Measurements from ENCODE around the gene DCLK2. TPM values are rescaled to one million over a fixed set of nuclear protein-coding genes. Genes with fewer than 3 reads are reported as not detected.

Gene DCLK2
- polyA plus RNA-seq, 6 donors from 2014 or later, result 0.34 to 9.1 (median 2.0) TPM

DNA sequence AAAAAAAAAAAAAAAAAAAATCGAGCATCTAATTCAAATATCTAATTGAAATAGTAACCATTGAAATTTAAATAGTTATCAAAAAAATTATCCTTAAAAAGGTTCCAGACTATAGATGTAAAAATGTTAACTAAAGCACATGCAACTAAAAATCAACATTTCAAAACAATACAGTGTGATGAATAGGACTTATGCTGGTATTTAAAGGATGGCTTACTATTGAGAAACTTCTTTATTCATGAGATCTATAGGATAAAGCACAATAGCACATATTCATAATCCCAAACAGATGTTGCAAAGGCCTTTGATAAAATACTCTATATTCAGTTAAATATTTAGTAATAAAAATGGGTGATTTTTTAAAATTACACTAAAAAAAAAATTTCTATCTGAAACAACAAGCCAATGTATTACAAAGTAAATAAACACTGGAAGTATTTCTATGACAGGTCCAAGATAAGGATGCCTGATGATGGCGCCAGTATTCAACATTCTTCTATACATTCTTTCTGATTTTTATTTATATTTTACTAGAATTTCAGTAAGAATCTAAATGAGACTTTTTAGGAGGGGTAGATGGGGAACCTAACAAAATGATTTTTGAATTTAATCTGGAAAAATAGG is 26.3 kb downstream of the DCLK2 start:
- Mint-ChIP-seq H3K27ac (no peak overlapping the region), H3K4me3 (no peak overlapping the region), H3K9me3 (no peaks in the 10 kb centered on the region), H3K4me1 (peaks cover 0 to 3% (median 0%) of the 10 kb centered on the region in 3 donors), H3K36me3 (peaks cover 0 to 5% of the 10 kb centered on the region in 2 donors), H3K27me3 (no peaks in the 10 kb centered on the region)
- ATAC-seq (ENCODE audit: low read depth in 2 of 2) (no peak), DNase-seq (no peak)

DNA sequence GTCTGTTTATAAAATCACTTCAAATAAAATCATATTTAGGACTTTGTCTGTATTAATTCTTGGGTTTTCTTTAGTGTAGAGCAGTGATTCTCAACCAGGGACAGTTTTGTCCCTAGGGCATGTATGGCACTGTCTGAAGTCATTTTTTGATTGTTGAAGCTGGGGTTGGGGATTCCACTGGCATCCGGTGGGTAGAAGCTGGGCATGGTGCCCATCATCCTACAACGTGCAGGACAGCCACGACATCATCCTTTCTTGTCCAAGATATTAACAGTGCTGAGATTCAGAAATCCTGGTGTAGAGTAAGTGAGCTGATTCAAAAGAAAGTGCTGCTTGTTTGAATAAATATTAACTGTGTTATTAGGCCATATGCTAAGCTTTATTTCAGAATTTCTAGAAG is 28.6 kb downstream of the DCLK2 start:
- Mint-ChIP-seq H3K27me3 (no peaks in the 10 kb centered on the region), H3K27ac (no peak overlapping the region), H3K9me3 (peaks cover 0 to 3% (median 0%) of the 10 kb centered on the region in 7 donors), H3K36me3 (peaks cover 0 to 5% of the 10 kb centered on the region in 2 donors), H3K4me3 (no peak overlapping the region), H3K4me1 (peaks cover 0 to 3% (median 0%) of the 10 kb centered on the region in 3 donors)
- ATAC-seq (ENCODE audit: low read depth in 2 of 2), result no peak
- DNase-seq, result no peak

DNA sequence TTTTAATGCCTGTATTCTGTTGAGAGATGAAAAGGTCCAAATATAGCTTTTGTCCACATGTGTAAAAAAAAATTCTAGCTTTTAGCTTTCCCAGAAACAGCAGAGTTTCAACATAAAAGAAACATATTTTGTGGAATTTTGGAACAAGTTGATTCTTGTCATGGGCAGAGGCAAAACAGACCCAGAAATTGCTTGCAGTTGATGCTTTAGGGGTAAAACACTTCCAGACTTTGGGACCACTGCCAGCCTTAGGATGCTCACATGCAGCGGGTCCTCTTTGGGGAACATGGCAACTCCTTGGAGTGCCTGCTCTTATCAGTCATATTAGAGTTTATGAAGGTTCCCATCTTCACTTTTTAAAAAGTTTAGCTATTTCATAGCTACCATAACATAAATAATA is 30.4 kb downstream of the DCLK2 start:
- Mint-ChIP-seq H3K36me3 (peaks cover 4 to 6% of the 10 kb centered on the region in 2 donors), H3K27ac (no peak overlapping the region), H3K4me3 (no peak overlapping the region), H3K4me1 (peaks cover 0 to 3% (median 0%) of the 10 kb centered on the region in 3 donors), H3K9me3 (peaks cover 0 to 5% (median 3%) of the 10 kb centered on the region in 7 donors), H3K27me3 (peaks cover 0 to 3% (median 0%) of the 10 kb centered on the region in 3 donors)
- ATAC-seq (ENCODE audit: low read depth in 2 of 2), result no peak
- no peak for DNase-seq

DNA sequence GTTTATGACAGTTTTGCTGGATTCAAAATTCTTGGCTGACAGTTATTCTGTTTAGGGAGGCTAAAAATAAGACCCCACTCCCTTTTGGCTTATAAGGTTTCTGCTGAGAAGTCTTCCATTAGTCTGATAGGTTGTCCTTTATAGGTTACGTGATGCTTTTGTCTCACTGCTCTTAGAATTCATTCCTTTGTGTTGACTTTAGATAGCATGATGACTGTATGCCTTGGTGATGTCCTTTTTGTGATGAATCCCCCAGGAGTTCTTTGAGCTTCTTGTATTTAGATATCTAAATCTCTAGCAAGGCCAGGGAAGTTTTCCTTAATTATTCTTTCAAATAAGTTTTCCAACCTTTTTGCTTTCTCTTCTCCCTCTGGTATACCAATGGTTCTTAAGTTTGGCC is 36.4 kb downstream of the DCLK2 start:
- ATAC-seq (ENCODE audit: low read depth in 2 of 2) (no peak), DNase-seq (no peak)
- Mint-ChIP-seq H3K36me3 (peaks cover 8 to 25% of the 10 kb centered on the region in 2 donors), H3K27me3 (peaks cover 0 to 12% (median 0%) of the 10 kb centered on the region in 3 donors), H3K27ac (no peak overlapping the region), H3K9me3 (peaks cover 0 to 25% (median 18%) of the 10 kb centered on the region in 7 donors), H3K4me3 (no peak overlapping the region), H3K4me1 (peaks cover 0 to 18% (median 8%) of the 10 kb centered on the region in 3 donors)

DNA sequence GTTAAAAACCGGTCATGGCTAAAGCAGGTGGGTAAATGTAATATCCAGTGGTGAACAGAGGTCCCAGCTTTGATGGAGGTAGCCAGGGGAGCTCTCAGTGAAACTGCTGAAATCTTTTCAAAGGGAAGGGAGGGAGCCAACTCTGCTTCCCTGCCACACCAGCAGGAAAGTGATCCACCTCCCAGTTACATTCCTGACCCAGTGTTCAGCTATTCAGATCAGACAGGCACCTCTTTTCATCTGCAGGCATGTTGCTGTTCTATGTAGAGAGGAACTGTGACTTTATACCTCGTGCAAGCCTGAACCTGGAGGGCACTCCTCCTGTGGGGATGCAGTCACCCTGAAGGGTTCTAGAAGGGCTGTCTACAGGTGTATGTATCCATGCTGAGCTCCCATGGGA is 37.6 kb downstream of the DCLK2 start:
- Mint-ChIP-seq H3K27ac (no peak overlapping the region), H3K9me3 (peaks cover 0 to 25% (median 18%) of the 10 kb centered on the region in 7 donors), H3K4me1 (peaks cover 0 to 25% (median 12%) of the 10 kb centered on the region in 3 donors), H3K36me3 (peaks cover 8 to 25% of the 10 kb centered on the region in 2 donors), H3K27me3 (peaks cover 0 to 12% (median 0%) of the 10 kb centered on the region in 3 donors), H3K4me3 (no peak overlapping the region)
- ATAC-seq (ENCODE audit: low read depth in 2 of 2) (no peak), DNase-seq (no peak)

DNA sequence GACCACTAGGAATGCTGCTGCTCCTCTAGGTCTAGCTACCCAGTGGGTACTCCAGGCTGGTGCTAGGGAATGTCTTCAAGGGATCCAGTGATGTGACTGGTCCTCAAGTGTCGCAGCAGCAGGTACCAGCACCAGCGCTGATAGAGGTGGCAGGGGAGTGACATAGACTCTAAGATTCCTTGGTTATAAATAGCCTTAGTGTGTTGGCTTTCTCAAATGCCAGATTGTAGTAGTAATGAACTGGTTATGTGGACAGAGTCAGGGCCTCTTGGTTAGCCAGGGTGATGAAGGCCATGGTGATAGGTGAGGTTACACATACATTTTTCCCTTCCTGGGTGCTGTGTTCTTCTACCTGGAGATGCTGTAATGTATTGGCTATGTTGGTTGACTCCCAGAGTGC is 38.3 kb downstream of the DCLK2 start:
- no peak for ATAC-seq (ENCODE audit: low read depth in 2 of 2)
- no peak overlapping the region for H3K27ac Mint-ChIP-seq

DNA sequence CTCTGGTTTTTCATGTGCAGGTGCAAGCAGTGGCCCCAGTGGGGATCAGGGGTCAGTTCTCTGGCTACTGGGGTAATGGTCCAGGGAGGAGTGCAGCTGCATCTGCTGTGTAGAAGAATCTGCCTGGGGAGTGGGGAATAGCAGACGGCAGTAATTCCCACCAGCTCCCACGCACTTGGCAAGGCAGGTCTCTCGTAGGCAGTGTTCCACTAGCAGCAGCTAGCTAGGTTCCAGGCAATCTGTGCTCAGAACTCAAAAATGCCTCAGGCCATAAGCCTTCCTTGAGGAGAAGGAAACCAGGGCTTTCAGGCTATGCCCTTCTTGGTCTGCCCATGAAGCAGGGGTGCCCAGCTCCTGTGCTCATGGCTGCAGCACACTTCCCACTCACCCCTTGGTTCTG is 38.8 kb downstream of the DCLK2 start:
- Mint-ChIP-seq H3K27ac (peak overlapping the region in 1 of 6 donors; percentile 12), H3K9me3 (peaks cover 0 to 36% (median 25%) of the 10 kb centered on the region in 7 donors), H3K36me3 (peaks cover 10 to 25% of the 10 kb centered on the region in 2 donors), H3K27me3 (peaks cover 0 to 12% (median 0%) of the 10 kb centered on the region in 3 donors), H3K4me3 (peak overlapping the region in 1 of 8 donors; percentile 20), H3K4me1 (peaks cover 0 to 29% (median 12%) of the 10 kb centered on the region in 3 donors)
- DNase-seq, result no peak
- no peak for ATAC-seq (ENCODE audit: low read depth in 2 of 2)

More for the DNA sequence above, 38.3 kb downstream of the DCLK2 start:
- no peak for DNase-seq
- Mint-ChIP-seq H3K27me3 (peaks cover 0 to 12% (median 0%) of the 10 kb centered on the region in 3 donors), H3K9me3 (peaks cover 0 to 30% (median 21%) of the 10 kb centered on the region in 7 donors), H3K4me3 (peak overlapping the region in 1 of 8 donors; percentile 10), H3K4me1 (peaks cover 0 to 29% (median 12%) of the 10 kb centered on the region in 3 donors), H3K36me3 (peaks cover 8 to 25% of the 10 kb centered on the region in 2 donors)

DNA sequence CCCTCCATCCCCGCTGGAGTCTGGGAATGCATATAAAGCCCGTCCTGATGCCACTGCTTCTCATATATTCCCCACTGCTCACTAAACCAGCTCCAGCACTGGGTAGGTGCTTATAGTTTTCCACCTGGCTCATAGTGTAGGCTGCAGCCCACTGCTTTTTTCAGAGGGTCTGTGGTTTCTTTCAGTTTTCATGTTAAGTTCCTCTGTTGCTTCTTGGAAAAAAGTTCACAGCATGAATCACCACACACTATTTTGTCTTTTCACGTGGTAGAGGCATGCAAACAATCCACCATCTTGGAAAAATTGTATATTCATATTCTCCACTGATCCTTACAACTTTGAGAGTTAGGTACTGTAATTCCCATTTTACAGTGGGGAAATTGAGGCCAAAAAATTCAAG is 39.4 kb downstream of the DCLK2 start:
- Mint-ChIP-seq H3K4me3 (no peak overlapping the region), H3K27me3 (peaks cover 0 to 12% (median 0%) of the 10 kb centered on the region in 3 donors), H3K4me1 (peaks cover 0 to 31% (median 12%) of the 10 kb centered on the region in 3 donors), H3K36me3 (peaks cover 12 to 25% of the 10 kb centered on the region in 2 donors), H3K9me3 (peaks cover 0 to 42% (median 29%) of the 10 kb centered on the region in 7 donors), H3K27ac (peak overlapping the region in 2 of 6 donors; percentile 12 to 33)
- no peak for ATAC-seq (ENCODE audit: low read depth in 2 of 2)
- no peak for DNase-seq

DNA sequence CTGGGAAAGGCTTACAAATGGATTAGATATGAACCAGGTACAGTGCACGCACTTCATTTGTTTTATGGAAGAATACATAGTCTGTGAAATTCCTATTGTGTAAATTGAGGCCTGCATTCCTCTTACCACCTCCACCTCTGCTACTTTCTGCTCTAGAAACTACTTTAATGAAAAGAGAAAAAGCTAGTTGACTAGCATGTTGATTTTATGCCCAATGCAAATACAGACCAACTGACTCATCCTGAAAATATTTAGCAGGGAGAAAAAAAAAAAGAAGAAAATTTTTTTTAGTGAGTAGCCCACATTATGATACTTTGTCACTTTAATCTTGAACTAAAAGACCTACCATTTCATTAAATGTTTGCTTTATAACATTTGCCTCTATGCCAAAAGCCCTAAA is 41.2 kb downstream of the DCLK2 start:
- H3K4me3 Mint-ChIP-seq, result no peak overlapping the region
- DNase-seq (no peak), ATAC-seq (ENCODE audit: low read depth in 2 of 2) (no peak)
- H3K36me3 Mint-ChIP-seq, result peaks cover 8 to 12% of the 10 kb centered on the region in 2 donors
- peaks cover 0 to 38% (median 23%) of the 10 kb centered on the region in 7 donors for H3K9me3 Mint-ChIP-seq
- H3K27me3 Mint-ChIP-seq, result peaks cover 0 to 6% (median 0%) of the 10 kb centered on the region in 3 donors
- H3K27ac Mint-ChIP-seq, result no peak overlapping the region
- H3K4me1 Mint-ChIP-seq, result peaks cover 0 to 46% (median 12%) of the 10 kb centered on the region in 3 donors

DNA sequence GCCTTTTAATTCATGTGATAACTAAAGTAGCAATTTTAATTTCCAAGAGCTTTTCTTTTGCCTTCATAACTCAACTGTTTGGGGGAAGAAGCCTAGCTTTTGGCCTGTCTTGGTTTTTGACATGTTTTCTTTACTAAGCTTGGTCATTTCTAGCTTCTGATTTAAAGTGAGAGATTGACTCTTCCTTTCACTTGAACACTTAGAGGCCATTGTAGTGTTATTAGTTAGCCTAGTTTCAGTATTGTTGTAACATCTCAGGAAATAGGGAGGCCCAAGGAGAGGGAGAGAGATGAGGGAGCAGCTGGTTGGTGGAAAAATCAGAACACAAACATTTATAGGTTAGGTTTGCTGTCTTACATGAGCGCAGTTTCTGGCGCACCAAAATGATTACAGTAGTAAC is 44.8 kb downstream of the DCLK2 start:
- Mint-ChIP-seq H3K27ac (no peak overlapping the region), H3K4me1 (peaks cover 23 to 56% (median 24%) of the 10 kb centered on the region in 3 donors), H3K27me3 (peaks cover 0 to 5% (median 0%) of the 10 kb centered on the region in 3 donors), H3K4me3 (peak overlapping the region in 4 of 8 donors; percentile 0 to 70 (median 60)), H3K36me3 (peaks cover 0 to 4% of the 10 kb centered on the region in 2 donors), H3K9me3 (peaks cover 0 to 24% (median 11%) of the 10 kb centered on the region in 7 donors)
- ATAC-seq (ENCODE audit: low read depth in 2 of 2) (no peak), DNase-seq (no peak)

DNA sequence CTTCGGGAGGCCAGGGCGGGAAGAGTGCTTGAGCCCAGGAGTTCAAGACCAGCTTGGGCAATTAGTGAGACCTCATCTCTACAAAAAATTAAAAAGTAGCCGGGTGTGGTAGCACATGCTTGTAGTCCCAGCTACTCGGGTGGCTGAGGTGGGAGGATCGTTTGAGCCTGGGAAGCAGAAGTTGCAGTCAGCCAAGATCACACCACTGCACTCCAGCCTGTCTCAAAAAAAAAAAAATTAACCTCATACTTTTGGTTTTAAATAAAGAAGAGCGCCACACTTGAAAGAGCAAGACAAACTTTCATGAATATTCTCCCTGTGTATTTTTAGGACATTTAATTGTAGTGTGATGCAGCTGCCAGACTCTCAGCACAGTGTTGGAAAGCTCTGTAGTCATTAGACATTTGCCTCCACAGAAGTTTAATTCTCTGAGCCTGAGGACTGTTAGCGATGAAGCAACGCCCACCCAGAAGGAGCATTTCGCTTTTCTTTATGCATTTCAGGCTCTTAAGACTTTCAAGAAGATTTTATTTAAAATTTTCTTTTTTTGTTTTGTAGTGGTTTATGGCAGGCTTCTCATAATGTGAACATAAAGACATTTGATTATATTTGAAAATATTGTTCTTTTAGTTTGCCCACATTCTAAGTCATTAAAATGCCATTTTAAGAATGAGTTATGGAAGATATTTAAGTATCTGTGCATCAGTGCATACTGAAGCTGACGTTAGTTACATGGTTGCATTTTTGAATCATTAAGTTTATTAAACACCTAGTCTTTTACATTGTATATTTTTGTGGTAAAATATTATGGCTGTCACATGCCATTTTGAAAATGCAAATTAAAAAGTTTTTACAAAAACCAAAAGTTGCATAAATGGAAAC is 45.8 kb downstream of the DCLK2 start:
- peak overlapping the region in 2 of 6 donors; percentile 50 to 91 for H3K27ac Mint-ChIP-seq
- H3K9me3 Mint-ChIP-seq, result peaks cover 0 to 24% (median 11%) of the 10 kb centered on the region in 7 donors
- DNase-seq, result no peak
- H3K4me3 Mint-ChIP-seq, result peak overlapping the region in 5 of 8 donors; percentile 0 to 71 (median 57)
- no peak for ATAC-seq (ENCODE audit: low read depth in 2 of 2)
- peaks cover 0 to 4% of the 10 kb centered on the region in 2 donors for H3K36me3 Mint-ChIP-seq
- peaks cover 0 to 9% (median 0%) of the 10 kb centered on the region in 3 donors for H3K27me3 Mint-ChIP-seq
- H3K4me1 Mint-ChIP-seq, result peaks cover 27 to 62% (median 27%) of the 10 kb centered on the region in 3 donors

DNA sequence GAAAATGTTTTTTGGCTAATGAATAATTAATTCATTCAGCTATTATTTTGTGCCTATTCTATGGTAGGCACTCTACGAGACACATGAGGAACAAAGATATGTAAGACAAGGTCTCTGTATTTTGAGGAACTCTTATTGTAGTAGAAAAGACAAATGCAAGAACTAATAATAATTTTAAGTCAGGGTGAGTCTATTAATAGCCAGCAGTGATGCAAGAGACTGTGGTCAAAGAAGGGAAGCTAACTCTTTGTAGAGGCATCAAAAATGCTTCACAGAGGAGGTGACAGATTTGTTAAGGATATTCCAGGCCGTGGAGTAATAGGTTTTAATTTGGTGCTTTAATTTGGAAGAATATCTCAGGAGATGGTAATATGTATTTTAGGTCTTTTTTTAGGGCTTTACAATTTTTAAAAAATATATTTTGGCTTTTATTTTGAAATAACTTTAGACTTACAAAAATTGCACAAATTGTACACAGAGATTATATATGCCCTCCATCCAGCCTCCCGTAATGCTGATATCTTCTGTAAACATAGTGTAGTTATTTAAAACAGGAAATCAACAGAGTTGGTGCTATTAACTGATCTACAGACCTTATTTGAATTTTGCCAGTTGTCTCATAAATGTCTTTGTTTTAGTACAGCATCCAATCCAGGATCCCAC is 48.1 kb downstream of the DCLK2 start:
- DNase-seq, result peak; percentile 40
- H3K27me3 Mint-ChIP-seq, result peaks cover 0 to 22% (median 11%) of the 10 kb centered on the region in 3 donors
- ATAC-seq (ENCODE audit: low read depth in 2 of 2), result peak; percentile 85 to 89
- peak overlapping the region; percentile 55 to 92 (median 74) for H3K4me3 Mint-ChIP-seq
- H3K4me1 Mint-ChIP-seq, result peaks cover 30 to 51% (median 32%) of the 10 kb centered on the region in 3 donors
- peak overlapping the region in 5 of 6 donors; percentile 51 to 95 (median 79) for H3K27ac Mint-ChIP-seq
- H3K36me3 Mint-ChIP-seq, result peaks cover 0 to 4% of the 10 kb centered on the region in 2 donors
- peaks cover 0 to 20% (median 10%) of the 10 kb centered on the region in 7 donors for H3K9me3 Mint-ChIP-seq

DNA sequence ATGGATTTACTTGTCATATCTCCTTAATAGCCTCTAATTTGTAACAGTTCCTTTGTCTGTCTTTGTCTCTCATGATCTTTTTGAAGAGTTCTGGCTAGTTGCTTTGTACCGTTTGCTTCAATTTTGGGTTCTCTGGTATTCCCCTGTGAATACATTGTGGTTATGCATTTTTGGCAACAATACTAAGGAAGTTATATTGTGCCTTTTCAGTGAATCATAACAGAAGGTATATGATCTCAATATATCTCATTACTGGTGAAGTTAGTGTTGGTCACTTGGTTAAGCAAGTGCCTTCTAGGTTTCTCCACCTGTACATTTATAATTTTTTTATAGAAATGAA is 48.6 kb downstream of the DCLK2 start:
- ATAC-seq (ENCODE audit: low read depth in 2 of 2), result peak; percentile 64 to 76
- H3K27ac Mint-ChIP-seq, result peak overlapping the region in 5 of 6 donors; percentile 51 to 95 (median 79)
- peaks cover 0 to 4% of the 10 kb centered on the region in 2 donors for H3K36me3 Mint-ChIP-seq
- peaks cover 30 to 51% (median 32%) of the 10 kb centered on the region in 3 donors for H3K4me1 Mint-ChIP-seq
- H3K9me3 Mint-ChIP-seq, result peaks cover 0 to 15% (median 6%) of the 10 kb centered on the region in 7 donors
- H3K27me3 Mint-ChIP-seq, result peaks cover 0 to 26% (median 11%) of the 10 kb centered on the region in 3 donors
- peak; percentile 29 for DNase-seq
- peak overlapping the region; percentile 55 to 92 (median 74) for H3K4me3 Mint-ChIP-seq
